Testis (tissue), 2 donors: ENCODE data around the gene WFDC1.

Experiments used
- CTCF ChIP-seq, 3 experiments: fragments of 450-650 bp in 2 of 3; fragments of 200-600 bp in 1 of 3; sonication (generic) in 1 of 3; IDR thresholded peaks; one replicate each; pipeline ENCODE4 v1.5.1; 2016 to 2019; ENCODE audit warnings: antibody characterized with exemption in 3 of 3, mild to moderate bottlenecking in 2 of 3, moderate library complexity in 1 of 3
- POLR2A ChIP-seq: fragments of 450-650 bp; IDR thresholded peaks from one replicate; pipeline ENCODE4 v1.6.1; 2017; ENCODE audit warnings: antibody characterized with exemption, mild to moderate bottlenecking, moderate library complexity

DNA sequence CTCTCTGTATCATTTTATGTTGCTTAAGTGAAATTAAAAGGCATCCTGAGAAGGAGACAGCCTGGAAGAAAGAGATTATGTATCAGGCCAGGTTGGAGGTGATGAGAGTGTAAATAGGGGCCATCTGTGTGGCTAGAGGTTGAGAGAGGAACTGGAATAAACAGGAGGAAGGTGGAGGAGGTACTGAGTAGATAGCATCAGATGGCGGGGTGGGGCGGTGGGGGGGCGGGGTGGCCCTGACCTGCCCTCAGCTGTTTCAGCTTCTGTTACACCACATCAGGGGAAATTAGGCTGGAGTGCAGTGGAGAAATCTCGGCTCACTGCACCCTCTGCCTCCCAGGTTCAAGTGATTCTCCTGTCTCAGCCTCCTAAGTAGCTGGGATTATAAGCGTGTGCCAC, 48.0 kb upstream of the WFDC1 start:
- TF ChIP-seq CTCF (IDR thresholded peaks at IDR 0.05) (no peak), POLR2A (no peak)
